Right ventricle myocardium inferior (tissue), 1 donor: ENCODE measurements around the gene PTGIR. TPM values are rescaled to one million over a fixed set of nuclear protein-coding genes. Genes with fewer than 3 reads are reported as not detected.

Experiments
- ATAC-seq: fragments of 200-7000 bp; cut with Tn5 transposase; one replicate; pipeline ENCODE4 v1.9.1; 2020; ENCODE audit warnings: mild to moderate bottlenecking, moderate library complexity
- DNase-seq: peaks from one replicate; pipeline ENCODE4 v3.0.0; 2021; ENCODE audit errors: missing footprints
- intact Hi-C: fragments of 100-400 bp; cut with DNase I; formaldehyde crosslinking; loops from one replicate; pipeline ENCODE4 v1.11.0; 2022
- total RNA-seq: library from RNA; stranded (reverse); fragmentation: NEBNext Ultra II Directional; extraction: Animal tissue kit (Norgen Biotek cat#: 25700); gene quantifications from one replicate; pipeline ENCODE4 v1.2.1, GENCODE V29; 2021
- donor health status: DM: no; HTN: yes; CAD: no; lungs with severe emphysema.

PTGIR gene
- total RNA-seq, 1 donor from 2014 or later: 3.8 TPM

- no peak for DNase-seq
- intact Hi-C loops: no loop called here
- no peak for ATAC-seq
Measured at GRCh38 chr19:46578450-46578849, 46.4 kb downstream of the PTGIR start.

- DNase-seq: no peak
- intact Hi-C loops: no loop called here
Measured at GRCh38 chr19:46574533-46574932, 50.4 kb downstream of the PTGIR start.

GRCh38 chr19:46573679-46574498, 51.0 kb downstream of the PTGIR start:
- intact Hi-C loops: no loop called here
- DNase-seq (no peak), ATAC-seq (no peak)

More at GRCh38 chr19:46574533-46574932, 50.4 kb downstream of the PTGIR start:
- no peak for ATAC-seq

GRCh38 chr19:46571495-46571894, 53.4 kb downstream of the PTGIR start:
- no peak for ATAC-seq
- DNase-seq: no peak
- intact Hi-C loops: no loop called here

Other genes starting within 250 kb of the PTGIR start
- 28.9 TPM for gene CCDC8, start 211.5 kb downstream of the PTGIR start, total RNA-seq
- not detected for gene PNMA8C, start 196.2 kb downstream of the PTGIR start, total RNA-seq
- 7.6 TPM for gene PNMA8A, start 153.5 kb downstream of the PTGIR start, total RNA-seq
- gene PNMA8B, start 129.2 kb downstream of the PTGIR start, total RNA-seq: 0.68 TPM
- 378 TPM for gene CALM3, start 23.8 kb downstream of the PTGIR start, total RNA-seq
- gene GNG8, start 11.1 kb upstream of the PTGIR start, total RNA-seq: not detected
- 14.1 TPM for gene DACT3, start 36.1 kb upstream of the PTGIR start, total RNA-seq
- gene PRKD2, start 92.0 kb upstream of the PTGIR start, total RNA-seq: 9.6 TPM
- gene FKRP, start 121.0 kb upstream of the PTGIR start, total RNA-seq: 16.2 TPM
- 51.4 TPM for gene STRN4, start 121.4 kb upstream of the PTGIR start, total RNA-seq
- 10.1 TPM for gene SLC1A5, start 163.5 kb upstream of the PTGIR start, total RNA-seq
- gene AP2S1, start 225.8 kb upstream of the PTGIR start, total RNA-seq: 94.7 TPM
- 64.4 TPM for gene ARHGAP35, start 235.9 kb upstream of the PTGIR start, total RNA-seq